Astrocyte (in vitro differentiated cells and primary cell): ENCODE measurements around the gene TTC22. TPM values are rescaled to one million over a fixed set of nuclear protein-coding genes. Genes with fewer than 3 reads are reported as not detected.
A peak's percentile ranks its signal among the peaks of the same experiment; 100 is the strongest.

Source experiments
- DNase-seq: peaks from one replicate; pipeline ENCODE4 v3.0.0-alpha.2; 2010; ENCODE audit warnings: low read depth
- FAIRE-seq: peaks from 2 replicates; lab custom pipeline; 2011; peaks lifted over from hg19 to GRCh38; lab: Jason Lieb, UNC
- H2AFZ ChIP-seq: 2 replicates; pipeline ENCODE4 v1.6.0; 2012; ENCODE audit warnings: low read depth, low read length, inconsistent platforms
- H3K27ac ChIP-seq: 2 replicates; pipeline ENCODE4 v1.5.1; 2011; ENCODE audit warnings: low read depth, low read length, inconsistent platforms
- H3K27me3 ChIP-seq: 2 replicates; pipeline ENCODE4 v1.6.0; 2011; ENCODE audit warnings: low read length, inconsistent platforms; ENCODE audit not compliant: insufficient read depth
- H3K36me3 ChIP-seq: 2 replicates; pipeline ENCODE4 v1.5.1; 2011; ENCODE audit warnings: low read length, inconsistent platforms; ENCODE audit not compliant: insufficient read depth
- H3K4me1 ChIP-seq: 2 replicates; pipeline ENCODE4 v1.5.1; 2011; ENCODE audit warnings: low read length, inconsistent platforms; ENCODE audit not compliant: insufficient read depth
- H3K4me2 ChIP-seq: 2 replicates; pipeline ENCODE4 v1.6.0; 2012; ENCODE audit warnings: low read length, inconsistent platforms
- H3K4me3 ChIP-seq: 2 replicates; pipeline ENCODE4 v1.5.1; 2011; ENCODE audit warnings: low read depth, mild to moderate bottlenecking, low read length, inconsistent platforms; ENCODE audit not compliant: insufficient read depth
- H3K79me2 ChIP-seq: 2 replicates; pipeline ENCODE4 v1.6.0; 2012; ENCODE audit warnings: mild to moderate bottlenecking, low read length, inconsistent platforms; ENCODE audit not compliant: insufficient read depth
- H3K9ac ChIP-seq: 2 replicates; pipeline ENCODE4 v1.6.0; 2012; ENCODE audit warnings: mild to moderate bottlenecking, low read length, inconsistent platforms
- H3K9me3 ChIP-seq: 2 replicates; pipeline ENCODE4 v1.5.1; 2012; ENCODE audit warnings: low read depth, mild to moderate bottlenecking, low read length, inconsistent platforms; ENCODE audit not compliant: insufficient read depth
- H4K20me1 ChIP-seq: 2 replicates; pipeline ENCODE4 v1.6.0; 2012; ENCODE audit warnings: low read length, inconsistent platforms; ENCODE audit not compliant: insufficient read depth
- H3K27ac Mint-ChIP-seq: one replicate; pipeline ENCODE4 v1.8.0; 2021; ENCODE audit warnings: mild to moderate bottlenecking, mixed read lengths; ENCODE audit not compliant: unreplicated experiment
- H3K27me3 Mint-ChIP-seq: one replicate; pipeline ENCODE4 v1.8.0; 2021; ENCODE audit warnings: low read depth, mixed read lengths; ENCODE audit not compliant: unreplicated experiment
- H3K36me3 Mint-ChIP-seq: one replicate; pipeline ENCODE4 v1.8.0; 2021; ENCODE audit warnings: low read depth, mixed read lengths; ENCODE audit not compliant: unreplicated experiment
- H3K4me1 Mint-ChIP-seq: one replicate; pipeline ENCODE4 v1.8.0; 2021; ENCODE audit warnings: low read depth, mixed read lengths; ENCODE audit not compliant: unreplicated experiment
- H3K4me3 Mint-ChIP-seq: one replicate; pipeline ENCODE4 v1.8.0; 2021; ENCODE audit warnings: mild to moderate bottlenecking, moderate library complexity, mixed read lengths; ENCODE audit not compliant: unreplicated experiment
- H3K9me3 Mint-ChIP-seq: one replicate; pipeline ENCODE4 v1.8.0; 2021; ENCODE audit warnings: mild to moderate bottlenecking, mixed read lengths; ENCODE audit not compliant: unreplicated experiment
- CTCF ChIP-seq: IDR thresholded peaks from 2 replicates; pipeline ENCODE4 v1.5.1; 2011; ENCODE audit warnings: low read depth, mild to moderate bottlenecking, inconsistent platforms, low read length, moderate library complexity; ENCODE audit not compliant: insufficient read depth
- EZH2 ChIP-seq: IDR thresholded peaks from 2 replicates; pipeline ENCODE4 v1.6.1; 2012; ENCODE audit warnings: mild to moderate bottlenecking, low read length, inconsistent platforms; ENCODE audit not compliant: insufficient read depth
- total RNA-seq: library from RNA; stranded (reverse); gene quantifications from 2 replicates; pipeline ENCODE4 v1.2.1, GENCODE V29; 2021

TTC22 gene
- total RNA-seq, 1 donor from 2014 or later: not detected

GRCh38 chr1:54743416-54744226 lies 57.5 kb downstream of the TTC22 start:
- Mint-ChIP-seq H3K36me3 (peaks cover 8% of the 10 kb centered on the region), H3K27ac (no peak overlapping the region)
- no peak for FAIRE-seq

GRCh38 chr1:54742282-54742681 lies 58.8 kb downstream of the TTC22 start:
- no peaks in the 10 kb centered on the region for H3K79me2 ChIP-seq
- H3K36me3 ChIP-seq: peaks cover 33% of the 10 kb centered on the region
- peaks cover 11% of the 10 kb centered on the region for H4K20me1 ChIP-seq
- no peak for DNase-seq
- TF ChIP-seq EZH2: no peak
- TF ChIP-seq CTCF: no peak
- peaks cover 3% of the 10 kb centered on the region for H3K4me1 Mint-ChIP-seq
- H3K27me3 ChIP-seq: no peaks in the 10 kb centered on the region
- no peak for FAIRE-seq
- H3K36me3 Mint-ChIP-seq: peaks cover 9% of the 10 kb centered on the region
- no peak overlapping the region for H2AFZ ChIP-seq
- H3K9me3 ChIP-seq: no peaks in the 10 kb centered on the region
- H3K4me3 Mint-ChIP-seq: peak overlapping the region; percentile 45
- H3K4me3 ChIP-seq: no peak overlapping the region
- no peaks in the 10 kb centered on the region for H3K9me3 Mint-ChIP-seq
- peak overlapping the region; percentile 47 for H3K27ac Mint-ChIP-seq
- no peak overlapping the region for H3K27ac ChIP-seq
- no peaks in the 10 kb centered on the region for H3K4me1 ChIP-seq
- H3K27me3 Mint-ChIP-seq: peaks cover 3% of the 10 kb centered on the region
- no peak overlapping the region for H3K4me2 ChIP-seq
- no peak overlapping the region for H3K9ac ChIP-seq

More at GRCh38 chr1:54743416-54744226, 57.5 kb downstream of the TTC22 start:
- H3K4me2 ChIP-seq: no peak overlapping the region
- no peak overlapping the region for H3K27ac ChIP-seq
- peaks cover 31% of the 10 kb centered on the region for H3K36me3 ChIP-seq
- H4K20me1 ChIP-seq: peaks cover 11% of the 10 kb centered on the region
- no peaks in the 10 kb centered on the region for H3K9me3 ChIP-seq
- no peak overlapping the region for H3K9ac ChIP-seq
- no peaks in the 10 kb centered on the region for H3K27me3 ChIP-seq
- no peak overlapping the region for H2AFZ ChIP-seq
- H3K4me1 Mint-ChIP-seq: peaks cover 3% of the 10 kb centered on the region
- TF ChIP-seq EZH2 (no peak), CTCF (no peak)
- H3K9me3 Mint-ChIP-seq: no peaks in the 10 kb centered on the region
- H3K79me2 ChIP-seq: no peaks in the 10 kb centered on the region
- no peak for DNase-seq
- no peak overlapping the region for H3K4me3 Mint-ChIP-seq
- no peak overlapping the region for H3K4me3 ChIP-seq
- H3K4me1 ChIP-seq: no peaks in the 10 kb centered on the region
- peaks cover 8% of the 10 kb centered on the region for H3K27me3 Mint-ChIP-seq

GRCh38 chr1:54741531-54741930 lies 59.6 kb downstream of the TTC22 start:
- TF ChIP-seq CTCF (no peak), EZH2 (no peak)
- Mint-ChIP-seq H3K4me3 (no peak overlapping the region), H3K27ac (no peak overlapping the region), H3K27me3 (no peaks in the 10 kb centered on the region), H3K4me1 (peaks cover 3% of the 10 kb centered on the region), H3K9me3 (no peaks in the 10 kb centered on the region), H3K36me3 (peaks cover 14% of the 10 kb centered on the region)
- Histone ChIP-seq H3K36me3 (peaks cover 40% of the 10 kb centered on the region), H3K4me2 (no peak overlapping the region), H3K9ac (no peak overlapping the region), H3K27ac (no peak overlapping the region), H2AFZ (no peak overlapping the region), H3K9me3 (no peaks in the 10 kb centered on the region), H3K4me1 (no peaks in the 10 kb centered on the region), H3K79me2 (no peaks in the 10 kb centered on the region), H3K4me3 (no peak overlapping the region), H4K20me1 (peaks cover 17% of the 10 kb centered on the region), H3K27me3 (no peaks in the 10 kb centered on the region)
- no peak for DNase-seq
- FAIRE-seq: no peak
